ENCODE results near the gene PTPA.

PTPA gene

GRCh38 chr9:129084087-129084486, 27.1 kb upstream of the PTPA start:
- DNase-seq (ENCODE audit: low spot score) = no peak

DNA sequence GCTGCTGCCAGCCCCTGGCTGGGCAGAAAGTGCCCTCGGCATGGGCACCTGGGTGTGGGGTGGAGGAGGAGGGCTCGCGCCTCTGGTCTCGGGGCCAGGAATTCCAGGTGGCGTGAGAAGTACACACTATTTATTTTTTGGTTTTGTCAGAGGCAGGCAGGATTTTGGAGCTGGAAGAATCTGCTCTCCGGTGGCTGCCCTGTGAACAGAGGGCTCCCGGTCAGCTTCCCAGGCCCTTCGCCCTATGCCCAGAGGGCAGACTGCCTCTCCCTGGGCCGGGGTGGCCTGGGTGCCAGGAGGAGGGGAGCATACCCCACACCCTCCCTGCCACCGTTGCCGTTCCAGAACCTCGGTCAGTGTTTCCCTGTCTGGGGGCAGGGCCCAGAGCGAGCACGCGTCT, 22.0 kb upstream of the PTPA start:
- no peak for DNase-seq (ENCODE audit: low spot score)

GRCh38 chr9:129093602-129094386, 17.4 kb upstream of the PTPA start:
- no peak for DNase-seq (ENCODE audit: low spot score)

GRCh38 chr9:129094387-129095169, 16.6 kb upstream of the PTPA start:
- DNase-seq (ENCODE audit: low spot score) = no peak

DNA sequence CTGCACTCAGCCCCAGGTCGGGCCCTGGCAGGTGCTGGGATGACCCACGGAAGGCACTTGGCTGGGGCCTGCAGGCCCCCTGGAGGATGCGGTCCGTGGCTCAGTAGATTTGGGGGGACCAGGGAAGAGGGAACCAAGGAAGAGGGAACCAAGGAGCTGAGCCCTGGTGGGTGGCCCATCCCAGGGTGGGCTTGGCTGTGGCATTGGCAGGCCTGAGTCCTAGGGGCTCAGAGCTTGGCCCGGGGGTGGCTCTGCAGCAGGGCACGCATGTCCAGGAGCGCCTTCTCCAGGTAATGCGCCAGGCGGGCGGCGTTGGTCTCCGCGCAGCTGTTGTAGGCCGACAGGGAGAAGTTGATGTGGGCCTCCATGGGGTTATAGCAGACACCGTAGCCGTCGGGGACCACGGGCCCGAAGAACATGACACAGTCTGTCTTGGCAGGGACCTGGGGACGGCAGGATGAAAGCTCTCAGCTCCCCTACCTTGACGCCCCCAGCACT, 16.0 kb upstream of the PTPA start:
- DNase-seq (ENCODE audit: low spot score) = no peak

- no peak for DNase-seq (ENCODE audit: low spot score)
Measured at GRCh38 chr9:129095908-129096307, 15.3 kb upstream of the PTPA start.

- DNase-seq (ENCODE audit: low spot score) = no peak
Measured at GRCh38 chr9:129097671-129098306, 13.4 kb upstream of the PTPA start.

DNA sequence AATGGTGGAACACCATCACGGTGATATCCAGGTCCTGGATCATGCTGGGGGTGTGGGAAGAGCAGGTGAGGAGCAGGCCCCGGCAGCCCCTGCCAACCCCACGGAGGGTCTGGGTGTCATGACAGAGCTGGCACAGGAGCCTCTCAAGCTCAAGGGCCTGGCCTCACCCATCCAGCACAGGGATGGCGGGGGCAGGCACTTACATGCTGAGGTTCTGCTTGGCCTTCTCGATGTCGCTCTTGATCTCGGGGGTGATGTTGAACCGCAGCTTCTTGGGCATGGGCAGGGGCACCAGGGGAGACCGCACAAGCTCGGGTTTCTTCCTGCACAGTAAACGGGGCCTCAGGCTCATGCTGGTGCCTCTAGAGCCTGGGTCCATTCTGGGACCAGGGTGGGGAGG, 12.9 kb upstream of the PTPA start:
- DNase-seq (ENCODE audit: low spot score) = no peak

DNA sequence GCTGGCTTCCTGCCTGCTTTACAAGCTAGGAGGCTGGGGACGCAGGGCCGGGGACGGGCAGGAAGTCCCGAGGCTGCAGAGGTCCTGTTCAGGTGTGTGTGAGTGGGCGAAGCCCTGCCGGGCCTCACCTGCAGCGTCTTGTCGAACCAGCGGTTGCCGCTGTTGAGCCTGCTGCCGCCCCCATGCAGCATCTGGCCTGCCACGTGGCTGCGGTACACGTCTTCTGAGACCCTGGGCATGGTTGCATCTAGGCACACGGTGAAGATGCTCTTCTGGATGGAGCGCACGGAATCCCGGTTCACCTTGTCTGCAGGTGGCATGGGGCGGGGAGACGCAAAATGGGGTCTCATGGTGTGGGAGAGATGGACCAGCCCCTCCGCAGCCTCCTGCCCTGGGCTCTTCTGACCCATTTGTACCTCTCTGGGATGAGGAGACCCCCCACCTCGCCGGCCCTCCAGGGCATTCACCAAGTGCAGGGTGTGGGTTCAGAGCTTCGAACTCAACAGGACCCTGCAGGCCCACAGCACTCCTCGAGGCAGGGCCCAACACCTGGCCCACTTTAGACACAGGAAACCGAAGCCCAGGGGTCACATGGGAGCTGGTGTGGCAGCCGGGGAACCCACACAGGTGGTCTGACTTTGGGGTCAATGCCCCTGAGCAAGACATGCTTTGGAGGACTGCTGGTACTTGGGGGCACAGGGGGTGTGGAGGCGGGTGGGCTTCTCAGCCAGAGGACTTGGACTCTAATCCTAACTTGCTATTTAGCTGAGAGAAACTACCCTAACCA, 10.6 kb upstream of the PTPA start:
- DNase-seq (ENCODE audit: low spot score) = no peak

GRCh38 chr9:129101279-129101678, 9.9 kb upstream of the PTPA start:
- no peak for DNase-seq (ENCODE audit: low spot score)

DNA sequence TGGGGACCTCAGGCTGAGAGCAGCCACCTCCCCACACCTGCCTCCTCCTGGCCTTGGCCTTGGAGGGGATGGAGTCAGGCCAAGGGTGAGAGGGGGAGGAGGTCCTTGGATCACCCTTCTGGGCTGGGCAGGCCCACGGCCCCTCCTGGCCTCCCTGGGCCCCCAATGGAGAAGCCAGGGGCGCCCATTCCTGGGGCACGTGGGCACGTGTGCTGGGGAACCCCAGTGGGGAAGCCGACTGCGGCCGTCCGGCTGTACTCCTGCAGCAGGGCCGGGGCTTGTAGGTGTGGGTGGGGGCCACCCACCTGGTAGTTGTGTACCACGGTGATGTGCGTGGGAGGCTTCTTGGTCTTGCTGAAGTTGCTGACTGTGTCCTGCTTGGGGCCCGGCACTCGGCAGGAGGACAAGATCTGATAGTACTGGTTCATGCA, 9.1 kb upstream of the PTPA start:
- DNase-seq (ENCODE audit: low spot score) = no peak

GRCh38 chr9:129102791-129103594, 8.2 kb upstream of the PTPA start:
- DNase-seq (ENCODE audit: low spot score) = peak; percentile 84

DNA sequence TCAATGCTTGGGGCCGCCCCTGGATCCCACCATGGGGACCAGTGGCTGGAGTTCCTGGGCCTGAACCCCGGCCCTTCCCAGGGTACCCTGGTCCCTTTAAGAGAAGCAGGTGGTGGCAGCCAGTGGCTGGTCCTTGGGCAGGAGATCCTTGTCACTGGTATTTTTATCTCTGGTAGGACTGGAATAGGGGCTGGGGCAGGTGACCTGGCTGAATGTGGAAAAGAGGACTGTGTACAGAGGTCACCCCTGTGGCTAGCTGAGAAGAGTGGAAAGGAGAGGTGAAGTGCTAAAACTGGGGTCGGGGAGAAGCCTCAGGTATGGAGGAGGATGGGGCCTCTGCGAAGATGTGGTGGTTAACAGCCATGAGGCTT, 7.6 kb upstream of the PTPA start:
- no peak for DNase-seq (ENCODE audit: low spot score)

GRCh38 chr9:129104051-129104450, 7.2 kb upstream of the PTPA start:
- DNase-seq (ENCODE audit: low spot score) = no peak

DNA sequence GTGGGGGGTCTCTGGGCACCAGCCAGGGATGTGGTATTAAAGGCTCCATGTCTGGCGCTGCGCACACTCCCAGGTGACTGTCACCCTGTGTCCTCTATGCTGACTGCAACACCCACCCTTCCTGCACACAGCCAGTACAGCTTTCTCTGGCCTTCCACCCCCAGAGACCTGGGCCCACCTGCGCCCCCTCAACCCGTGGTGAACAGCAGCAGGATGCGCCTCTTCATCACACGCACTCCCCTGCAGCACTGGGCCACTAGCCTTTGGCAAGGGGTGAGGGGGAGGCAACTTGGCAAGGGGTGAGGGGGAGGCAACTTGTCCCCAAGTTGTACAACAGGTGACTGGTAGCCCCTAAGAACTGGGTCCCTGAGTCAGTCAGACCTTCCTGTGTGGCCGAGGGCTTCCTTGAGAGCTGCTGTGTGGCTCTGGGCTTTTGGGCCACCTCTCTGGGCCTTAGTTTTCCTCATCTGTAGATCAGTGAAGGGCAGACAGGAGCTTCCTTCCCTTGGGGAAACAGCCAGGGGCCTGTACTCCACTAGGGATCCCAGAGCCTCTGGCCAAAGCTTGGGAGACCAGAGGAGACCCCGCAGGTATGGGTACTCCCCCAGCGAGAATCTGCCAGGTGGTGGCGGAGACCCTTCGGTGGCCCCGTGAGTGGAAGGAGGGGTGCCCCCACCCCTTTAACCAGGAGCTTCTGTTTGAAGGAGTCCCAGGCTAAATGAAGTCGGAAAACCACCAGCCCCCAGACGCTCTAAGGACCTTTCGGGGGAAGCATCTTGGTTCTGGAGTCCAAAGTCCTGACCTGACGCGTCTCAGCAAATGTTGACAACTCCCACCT, 5.1 kb upstream of the PTPA start:
- DNase-seq (ENCODE audit: low spot score) = no peak

DNA sequence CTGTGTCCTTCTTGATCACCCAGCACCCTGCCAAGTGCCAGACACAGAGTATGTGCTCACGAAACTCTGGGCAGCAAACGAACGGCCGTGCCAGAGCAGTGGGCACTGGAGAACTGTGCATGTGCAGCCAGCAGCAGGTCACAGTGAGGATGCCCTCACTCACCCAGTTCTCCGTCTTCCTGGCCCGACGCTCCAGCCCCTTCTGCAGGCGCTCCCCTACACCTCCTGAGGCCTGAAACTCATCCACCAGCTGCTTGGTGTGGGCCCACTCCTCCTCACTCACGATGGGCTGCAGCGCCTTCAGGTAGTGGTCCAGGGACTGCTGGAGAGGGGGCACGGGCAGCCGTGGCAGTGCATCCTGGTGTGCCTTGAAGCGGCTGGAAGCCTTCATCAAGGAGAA, 3.6 kb upstream of the PTPA start:
- DNase-seq (ENCODE audit: low spot score) = no peak

GRCh38 chr9:129108083-129108804, 3.0 kb upstream of the PTPA start:
- DNase-seq (ENCODE audit: low spot score) = no peak

GRCh38 chr9:129108805-129109536, 2.2 kb upstream of the PTPA start:
- DNase-seq (ENCODE audit: low spot score) = no peak

- DNase-seq (ENCODE audit: low spot score) = peak; percentile 81
Measured at GRCh38 chr9:129109537-129109903, 1.7 kb upstream of the PTPA start.

Data from HuH-7.5 (cell line).